ENCODE measurements around the gene NEDD4L. TPM values are rescaled to one million over a fixed set of nuclear protein-coding genes. Genes with fewer than 3 reads are reported as not detected.
A peak's percentile ranks its signal among the peaks of the same experiment; 100 is the strongest.
"Not testable (repeated sequence)": the region's sequence is repeated elsewhere in the genome, so short reads cannot be mapped to it uniquely, and the experiment has no call there.

Gene NEDD4L
- total RNA-seq, 1 donor from 2014 or later, result 162 TPM

- Mint-ChIP-seq H3K36me3 (ENCODE audit: insufficient read depth) (peaks cover 1% of the 10 kb centered on the region), H3K9me3 (ENCODE audit: low read depth) (peaks cover 5% of the 10 kb centered on the region), H3K4me3 (ENCODE audit: low read depth) (no peak overlapping the region), H3K27me3 (peaks cover 7% of the 10 kb centered on the region), H3K27ac (peak overlapping the region; percentile 44), H3K4me1 (ENCODE audit: low read depth) (peaks cover 7% of the 10 kb centered on the region)
- no peak for TF ChIP-seq CTCF (IDR thresholded peaks at IDR 0.05; ENCODE audit: unreplicated experiment)
- no peak for DNase-seq (ENCODE audit: low spot score, unreplicated experiment)
Observed at GRCh38 chr18:58431215-58431614, 387.2 kb downstream of the NEDD4L start.

DNA sequence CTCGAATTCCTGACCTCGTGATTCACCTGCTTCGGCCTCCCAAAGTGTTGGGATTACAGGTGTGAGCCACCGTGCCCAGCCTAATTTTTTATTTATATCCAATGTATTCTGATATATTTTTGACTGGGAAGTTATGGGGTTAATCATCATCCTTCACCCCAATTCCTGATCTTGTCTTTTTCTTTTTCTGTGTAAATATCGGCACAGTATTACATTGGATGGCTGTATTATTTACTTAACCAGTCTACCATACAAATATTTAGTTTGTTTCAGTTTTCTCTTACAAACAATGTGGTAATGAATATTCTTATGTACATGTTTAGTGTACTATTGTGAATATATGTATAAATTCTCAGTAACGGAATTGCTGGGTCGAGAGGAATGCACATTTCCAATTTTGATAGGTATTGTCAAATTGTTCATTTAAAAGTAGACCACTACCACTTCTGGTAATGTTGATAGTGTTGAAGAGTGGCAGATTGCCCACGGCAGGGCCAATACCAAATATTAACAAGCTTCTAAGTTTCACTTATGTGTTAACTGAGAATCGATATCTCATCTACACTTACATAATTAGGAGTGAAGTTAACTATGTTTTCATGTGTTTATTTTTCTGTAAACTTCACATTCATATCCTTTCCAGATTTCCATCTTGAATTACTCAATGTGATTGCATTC, 388.2 kb downstream of the NEDD4L start:
- H3K4me1 Mint-ChIP-seq (ENCODE audit: low read depth), result peaks cover 7% of the 10 kb centered on the region
- DNase-seq (ENCODE audit: low spot score, unreplicated experiment), result no peak
- peaks cover 1% of the 10 kb centered on the region for H3K36me3 Mint-ChIP-seq (ENCODE audit: insufficient read depth)
- no peak overlapping the region for H3K4me3 Mint-ChIP-seq (ENCODE audit: low read depth)
- no peak overlapping the region for H3K27ac Mint-ChIP-seq
- peaks cover 5% of the 10 kb centered on the region for H3K9me3 Mint-ChIP-seq (ENCODE audit: low read depth)
- TF ChIP-seq CTCF (IDR thresholded peaks at IDR 0.05; ENCODE audit: unreplicated experiment), result no peak
- peaks cover 7% of the 10 kb centered on the region for H3K27me3 Mint-ChIP-seq

GRCh38 chr18:58435221-58436005, 391.4 kb downstream of the NEDD4L start:
- not testable (repeated sequence) for H3K4me3 Mint-ChIP-seq (ENCODE audit: low read depth); H3K36me3 Mint-ChIP-seq (ENCODE audit: insufficient read depth); H3K9me3 Mint-ChIP-seq (ENCODE audit: low read depth); DNase-seq (ENCODE audit: low spot score, unreplicated experiment); H3K4me1 Mint-ChIP-seq (ENCODE audit: low read depth); H3K27ac Mint-ChIP-seq
- peaks cover 25% of the 10 kb centered on the region for H3K27me3 Mint-ChIP-seq

DNA sequence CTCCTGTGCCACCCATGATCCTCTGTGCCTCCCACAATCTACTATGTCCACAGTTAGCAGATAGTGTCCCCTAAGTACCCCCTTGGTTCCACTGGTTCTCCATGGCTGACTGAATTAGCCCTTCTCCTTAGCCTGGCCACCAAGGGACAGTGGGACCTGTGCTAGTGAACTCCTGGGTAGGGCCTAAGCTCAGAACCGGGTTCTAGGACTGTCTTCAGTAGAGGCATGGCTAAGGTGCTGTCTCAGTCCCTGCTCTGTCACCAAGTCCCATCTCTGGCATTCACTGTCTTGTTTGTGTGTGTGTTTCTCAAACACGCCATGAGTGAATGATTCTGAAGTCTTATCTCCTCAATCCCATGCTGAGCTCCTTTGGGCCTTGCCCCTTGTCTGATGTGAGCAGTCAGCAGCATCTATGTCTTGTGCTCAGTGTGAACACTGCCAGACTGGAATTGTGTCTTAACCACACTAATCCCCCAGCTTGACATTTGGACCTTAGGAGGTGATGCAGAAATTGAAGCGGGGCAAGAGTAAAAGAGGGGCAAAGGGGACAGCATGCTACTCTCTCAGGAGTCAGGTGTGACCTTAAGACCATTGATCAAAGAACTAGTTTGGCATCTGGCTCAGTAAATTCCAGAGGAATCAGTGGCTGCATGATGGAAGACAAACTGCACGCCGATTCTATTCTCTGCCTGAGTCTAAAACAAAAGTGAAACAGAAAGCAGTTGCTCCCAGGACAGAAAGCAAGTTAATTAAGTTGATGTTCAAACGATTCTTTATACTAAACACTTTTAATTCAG, 394.3 kb downstream of the NEDD4L start:
- TF ChIP-seq CTCF (IDR thresholded peaks at IDR 0.05; ENCODE audit: unreplicated experiment), result no peak
- Mint-ChIP-seq H3K4me1 (ENCODE audit: low read depth) (peaks cover 22% of the 10 kb centered on the region), H3K9me3 (ENCODE audit: low read depth) (peaks cover 5% of the 10 kb centered on the region), H3K27ac (no peak overlapping the region), H3K36me3 (ENCODE audit: insufficient read depth) (peaks cover 1% of the 10 kb centered on the region), H3K4me3 (ENCODE audit: low read depth) (no peak overlapping the region), H3K27me3 (peaks cover 18% of the 10 kb centered on the region)
- DNase-seq (ENCODE audit: low spot score, unreplicated experiment), result no peak

DNA sequence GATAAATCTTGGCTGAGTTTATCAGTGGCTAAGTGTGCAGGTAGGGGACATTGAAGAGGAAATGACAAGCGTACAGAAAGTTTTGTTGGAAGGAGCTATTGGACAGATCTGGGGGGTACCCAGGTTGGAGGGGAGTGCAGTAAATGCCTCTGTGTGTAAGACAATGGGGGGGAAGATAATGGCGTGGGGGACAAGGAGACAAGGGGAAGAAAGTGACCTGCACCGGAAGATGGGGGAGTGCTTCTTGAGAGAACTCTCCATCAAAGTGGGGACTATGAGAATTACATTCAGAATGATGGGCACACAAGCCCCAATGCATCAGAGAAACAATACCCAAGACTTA, 394.9 kb downstream of the NEDD4L start:
- Mint-ChIP-seq H3K27ac (no peak overlapping the region), H3K9me3 (ENCODE audit: low read depth) (peaks cover 5% of the 10 kb centered on the region), H3K36me3 (ENCODE audit: insufficient read depth) (peaks cover 1% of the 10 kb centered on the region), H3K4me3 (ENCODE audit: low read depth) (no peak overlapping the region), H3K27me3 (peaks cover 18% of the 10 kb centered on the region), H3K4me1 (ENCODE audit: low read depth) (peaks cover 25% of the 10 kb centered on the region)
- TF ChIP-seq CTCF (IDR thresholded peaks at IDR 0.05; ENCODE audit: unreplicated experiment), result no peak
- no peak for DNase-seq (ENCODE audit: low spot score, unreplicated experiment)
